Measurements from ENCODE around the gene INTS3. TPM values are rescaled to one million over a fixed set of nuclear protein-coding genes. Genes with fewer than 3 reads are reported as not detected.

Gene INTS3
- total RNA-seq, 1 donor from 2014 or later = 39.5 TPM

DNA sequence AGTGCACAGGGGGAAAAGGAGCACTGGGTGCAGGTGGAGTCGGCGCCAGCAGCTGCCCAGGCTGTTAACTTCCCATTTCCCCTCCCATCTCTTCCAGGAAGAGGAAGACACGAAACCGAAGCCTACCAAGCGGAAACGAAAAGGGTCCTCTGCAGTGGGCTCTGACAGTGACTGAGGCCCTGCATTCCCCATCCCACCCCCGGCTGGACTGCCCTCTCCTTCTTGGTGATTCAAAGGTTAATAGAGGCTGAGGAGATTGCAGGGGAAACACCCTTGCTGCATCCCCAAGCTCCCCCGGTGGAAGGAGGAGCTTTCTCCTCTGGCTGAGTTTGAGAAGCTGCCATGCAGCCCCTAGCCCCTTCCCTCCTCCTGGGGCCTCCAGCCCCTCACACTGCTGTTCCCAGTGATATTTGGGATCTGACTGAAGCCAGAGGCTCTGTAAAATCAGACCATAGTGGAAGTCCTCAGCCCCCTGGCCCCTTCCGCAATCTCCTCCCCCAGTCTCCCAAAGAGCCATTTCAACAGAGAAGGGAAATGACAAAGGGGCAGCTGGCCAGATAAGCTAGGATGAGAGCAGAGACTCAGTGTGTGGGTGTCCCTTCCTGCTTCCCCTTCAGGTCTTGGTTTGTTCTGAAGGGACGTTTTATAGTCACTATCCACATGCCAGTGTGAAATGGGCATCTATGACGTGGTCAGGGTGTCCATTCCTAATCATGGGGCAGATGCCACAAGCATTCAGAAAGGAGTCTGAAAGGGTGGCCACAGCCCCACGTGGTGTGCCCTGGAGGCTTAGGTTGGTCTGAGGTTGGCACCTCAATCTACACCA is 45.5 kb downstream of the INTS3 start:
- Histone ChIP-seq H3K4me3 (ENCODE audit: insufficient read depth, low read depth, low read length) (no peak overlapping the region), H3K79me2 (ENCODE audit: insufficient read depth, low read length) (no peaks in the 10 kb centered on the region), H3K4me1 (ENCODE audit: insufficient read depth, low read length) (peaks cover 8% of the 10 kb centered on the region), H3K36me3 (ENCODE audit: insufficient read depth, low read length) (peaks cover 6% of the 10 kb centered on the region), H3K4me2 (ENCODE audit: low read length) (no peak overlapping the region), H3K9me3 (ENCODE audit: insufficient read depth, low read depth, low read length) (no peaks in the 10 kb centered on the region), H3K27ac (ENCODE audit: low read depth, low read length) (no peak overlapping the region), H3K9ac (ENCODE audit: low read length) (no peak overlapping the region), H4K20me1 (ENCODE audit: insufficient read depth, low read length) (peaks cover 7% of the 10 kb centered on the region), H2AFZ (ENCODE audit: low read depth, low read length) (no peak overlapping the region), H3K27me3 (ENCODE audit: insufficient read depth, low read length) (no peaks in the 10 kb centered on the region)
- H3K27me3 Mint-ChIP-seq (ENCODE audit: low read depth, unreplicated experiment) = peaks cover 14% of the 10 kb centered on the region
- peaks cover 7% of the 10 kb centered on the region for H3K4me1 Mint-ChIP-seq (ENCODE audit: low read depth, unreplicated experiment)
- no peaks in the 10 kb centered on the region for H3K9me3 Mint-ChIP-seq (ENCODE audit: unreplicated experiment)
- H3K27ac Mint-ChIP-seq (ENCODE audit: unreplicated experiment) = no peak overlapping the region
- TF ChIP-seq, protein P1, sequence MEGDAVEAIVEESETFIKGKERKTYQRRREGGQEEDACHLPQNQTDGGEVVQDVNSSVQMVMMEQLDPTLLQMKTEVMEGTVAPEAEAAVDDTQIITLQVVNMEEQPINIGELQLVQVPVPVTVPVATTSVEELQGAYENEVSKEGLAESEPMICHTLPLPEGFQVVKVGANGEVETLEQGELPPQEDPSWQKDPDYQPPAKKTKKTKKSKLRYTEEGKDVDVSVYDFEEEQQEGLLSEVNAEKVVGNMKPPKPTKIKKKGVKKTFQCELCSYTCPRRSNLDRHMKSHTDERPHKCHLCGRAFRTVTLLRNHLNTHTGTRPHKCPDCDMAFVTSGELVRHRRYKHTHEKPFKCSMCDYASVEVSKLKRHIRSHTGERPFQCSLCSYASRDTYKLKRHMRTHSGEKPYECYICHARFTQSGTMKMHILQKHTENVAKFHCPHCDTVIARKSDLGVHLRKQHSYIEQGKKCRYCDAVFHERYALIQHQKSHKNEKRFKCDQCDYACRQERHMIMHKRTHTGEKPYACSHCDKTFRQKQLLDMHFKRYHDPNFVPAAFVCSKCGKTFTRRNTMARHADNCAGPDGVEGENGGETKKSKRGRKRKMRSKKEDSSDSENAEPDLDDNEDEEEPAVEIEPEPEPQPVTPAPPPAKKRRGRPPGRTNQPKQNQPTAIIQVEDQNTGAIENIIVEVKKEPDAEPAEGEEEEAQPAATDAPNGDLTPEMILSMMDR (IDR thresholded peaks at IDR 0.05; ENCODE audit: insufficient read depth, low read depth, low read length) = no peak
- no peak for TF ChIP-seq EZH2 (IDR thresholded peaks at IDR 0.05; ENCODE audit: insufficient read depth, low read length)
- DNase-seq (ENCODE audit: low read depth) (no peak), FAIRE-seq (no peak)
- H3K36me3 Mint-ChIP-seq (ENCODE audit: low read depth, unreplicated experiment) = peaks cover 19% of the 10 kb centered on the region
- H3K4me3 Mint-ChIP-seq (ENCODE audit: unreplicated experiment) = no peak overlapping the region

DNA sequence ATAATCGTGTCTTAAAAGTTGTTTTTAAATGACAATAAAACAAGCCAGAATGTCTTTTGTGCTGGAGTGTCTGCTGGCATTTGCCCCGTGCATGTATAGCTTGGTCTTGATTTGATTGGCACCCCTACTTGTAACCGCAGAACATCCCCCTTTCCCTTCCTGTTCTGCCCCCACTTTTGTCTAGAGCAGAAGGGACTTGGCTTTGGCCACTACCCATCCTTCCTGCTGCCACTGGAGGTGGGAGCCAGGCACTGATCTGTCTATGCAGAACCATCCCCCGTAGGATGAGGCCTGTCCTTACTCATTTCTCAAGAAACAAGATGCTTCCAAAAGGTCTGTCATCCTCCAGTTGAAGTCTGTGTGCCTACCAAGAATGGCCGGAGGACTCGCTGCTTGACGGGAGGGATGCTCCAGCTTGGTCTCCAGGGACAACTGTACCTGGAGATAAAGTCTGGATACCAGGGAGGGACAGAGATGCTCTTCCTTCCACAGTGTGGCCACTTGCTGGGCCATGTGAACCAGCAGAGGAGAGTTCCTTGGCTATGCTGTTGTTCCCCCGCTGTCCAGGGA is 46.3 kb downstream of the INTS3 start:
- H3K9me3 Mint-ChIP-seq (ENCODE audit: unreplicated experiment) = no peaks in the 10 kb centered on the region
- Histone ChIP-seq H2AFZ (ENCODE audit: low read depth, low read length) (no peak overlapping the region), H3K36me3 (ENCODE audit: insufficient read depth, low read length) (peaks cover 4% of the 10 kb centered on the region), H4K20me1 (ENCODE audit: insufficient read depth, low read length) (peaks cover 7% of the 10 kb centered on the region), H3K4me2 (ENCODE audit: low read length) (no peak overlapping the region), H3K27me3 (ENCODE audit: insufficient read depth, low read length) (no peaks in the 10 kb centered on the region), H3K9me3 (ENCODE audit: insufficient read depth, low read depth, low read length) (no peaks in the 10 kb centered on the region), H3K4me1 (ENCODE audit: insufficient read depth, low read length) (peaks cover 8% of the 10 kb centered on the region), H3K9ac (ENCODE audit: low read length) (no peak overlapping the region), H3K79me2 (ENCODE audit: insufficient read depth, low read length) (no peaks in the 10 kb centered on the region), H3K27ac (ENCODE audit: low read depth, low read length) (no peak overlapping the region), H3K4me3 (ENCODE audit: insufficient read depth, low read depth, low read length) (no peak overlapping the region)
- DNase-seq (ENCODE audit: low read depth) (no peak), FAIRE-seq (no peak)
- peaks cover 7% of the 10 kb centered on the region for H3K4me1 Mint-ChIP-seq (ENCODE audit: low read depth, unreplicated experiment)
- H3K4me3 Mint-ChIP-seq (ENCODE audit: unreplicated experiment) = no peak overlapping the region
- no peak for TF ChIP-seq EZH2 (IDR thresholded peaks at IDR 0.05; ENCODE audit: insufficient read depth, low read length)
- TF ChIP-seq, protein P1 (IDR thresholded peaks at IDR 0.05; ENCODE audit: insufficient read depth, low read depth, low read length) = no peak
- peaks cover 15% of the 10 kb centered on the region for H3K36me3 Mint-ChIP-seq (ENCODE audit: low read depth, unreplicated experiment)
- no peak overlapping the region for H3K27ac Mint-ChIP-seq (ENCODE audit: unreplicated experiment)
- peaks cover 17% of the 10 kb centered on the region for H3K27me3 Mint-ChIP-seq (ENCODE audit: low read depth, unreplicated experiment)
